Spleen (tissue), 11 donors: ENCODE data around the gene FBXO22. TPM values are rescaled to one million over a fixed set of nuclear protein-coding genes. Genes with fewer than 3 reads are reported as not detected.

Source experiments
- DNase-seq: peaks from one replicate; pipeline ENCODE4 v3.0.0-alpha.2; 2020
- H3K27ac ChIP-seq, 8 donors: fragments of 200-600 bp; sonication (generic) in 7 of 8; 1 replicate in 4 of 8; 2 replicates in 4 of 8; pipeline versions ENCODE4 v1.5.0 to v1.8.0; 2016 to 2021; ENCODE audit warnings: inconsistent platforms in 4 of 8, mild to moderate bottlenecking in 4 of 8, moderate library complexity in 1 of 8
- H3K27me3 ChIP-seq, 7 donors: fragments of 200-600 bp; sonication (generic) in 6 of 7; replicated peaks in 1 of 7; 1 replicate in 4 of 7; 2 replicates in 3 of 7; pipeline versions ENCODE4 v1.5.0 to v1.8.0; 2016 to 2021; ENCODE audit warnings: inconsistent platforms in 3 of 7, mild to moderate bottlenecking in 1 of 7
- H3K36me3 ChIP-seq, 6 donors: fragments of 200-600 bp; sonication (generic) in 5 of 6; 1 replicate in 4 of 6; 2 replicates in 2 of 6; pipeline versions ENCODE4 v1.5.0 to v1.8.0; 2016 to 2021; ENCODE audit warnings: inconsistent platforms in 2 of 6
- H3K4me1 ChIP-seq, 6 donors: fragments of 200-600 bp; sonication (generic) in 5 of 6; 1 replicate in 3 of 6; 2 replicates in 3 of 6; pipeline versions ENCODE4 v1.5.0 to v1.8.0; 2016 to 2021; ENCODE audit warnings: inconsistent platforms in 3 of 6
- H3K4me3 ChIP-seq, 8 donors: fragments of 200-600 bp; sonication (generic) in 7 of 8; 1 replicate in 4 of 8; 2 replicates in 4 of 8; pipeline versions ENCODE4 v1.5.0 to v1.8.0; 2016 to 2021; ENCODE audit warnings: inconsistent platforms in 4 of 8, mild to moderate bottlenecking in 4 of 8, moderate library complexity in 2 of 8
- H3K9me3 ChIP-seq, 8 donors: fragments of 200-600 bp; sonication (generic) in 7 of 8; 1 replicate in 4 of 8; 2 replicates in 4 of 8; pipeline versions ENCODE4 v1.5.0 to v1.8.0; 2016 to 2021; ENCODE audit warnings: inconsistent platforms in 4 of 8
- POLR2A ChIP-seq, 3 donors: fragments of 450-650 bp; IDR thresholded peaks; one replicate each; pipeline ENCODE4 v1.5.1; 2017; ENCODE audit warnings: antibody characterized with exemption in 3 of 3, mild to moderate bottlenecking in 1 of 3
- POLR2AphosphoS5 ChIP-seq, 3 donors: sonication (generic); formaldehyde crosslinking; IDR thresholded peaks; one replicate each; pipeline ENCODE4 v1.5.1; 2017; ENCODE audit warnings: antibody characterized with exemption in 3 of 3
- WGBS, 5 donors: extraction: QIAGEN DNeasy Blood & Tissue Kit in 3 of 5; methylation state at CpG; one replicate each; pipeline versions ENCODE4 v1.1.5 to v1.1.7; 2013 to 2018; 5-methylcytosine and 5-hydroxymethylcytosine counted together
- intact Hi-C: fragments of 100-400 bp; cut with DNase I; formaldehyde crosslinking; loops from one replicate; pipeline ENCODE4 v1.15.0; 2023; ENCODE audit warnings: low total_unique reads
- polyA plus RNA-seq, 3 donors: library from polyadenylated mRNA; stranded (reverse); fragments of 200-250 nt; gene quantifications; one replicate each; pipeline ENCODE4 v1.2.1, GENCODE V29; 2013
- total RNA-seq, 7 donors: library from RNA; depleted of rRNA in 3 of 7; stranded (reverse); fragments of >200 nt in 3 of 7; fragmentation: NEBNext Ultra II Directional in 4 of 7; extraction: Animal tissue kit (Norgen Biotek cat#: 25700) in 4 of 7; gene quantifications; one replicate each; pipeline versions ENCODE4 v1.1.0 to v1.2.1, GENCODE V29; 2016 to 2021
- TF ChIP-seq, protein P1 (sequence below), 11 experiments: fragments of 200-600 bp in 7 of 11; fragments of 450-650 bp in 4 of 11; sonication (generic) in 4 of 11; IDR thresholded peaks in 8 of 11; conservative IDR thresholded peaks in 3 of 11; 1 replicate in 7 of 11; 2 replicates in 4 of 11; pipeline versions ENCODE4 v1.4.0 to v1.8.0; 2016 to 2021; ENCODE audit warnings: antibody characterized with exemption in 11 of 11, inconsistent platforms in 4 of 11, mild to moderate bottlenecking in 1 of 11
- donor health status: healthy with polysubstance abuse.
- donor health status: DM: no; HTN: no; CAD: no; lungs with moderate emphysema.
- donor health status: DM: no; HTN: no; CAD: no.
- donor health status: Bipolar disorder and iron deficiency.
- donor health status: healthy.
- donor health status: DM: no; HTN: no; CAD: no.
- donor health status: DM: yes; HTN: yes; CAD: no.

Gene FBXO22
- total and polyA plus RNA-seq, 10 donors: 4.9 to 24.9 (median 20.7) TPM

DNA sequence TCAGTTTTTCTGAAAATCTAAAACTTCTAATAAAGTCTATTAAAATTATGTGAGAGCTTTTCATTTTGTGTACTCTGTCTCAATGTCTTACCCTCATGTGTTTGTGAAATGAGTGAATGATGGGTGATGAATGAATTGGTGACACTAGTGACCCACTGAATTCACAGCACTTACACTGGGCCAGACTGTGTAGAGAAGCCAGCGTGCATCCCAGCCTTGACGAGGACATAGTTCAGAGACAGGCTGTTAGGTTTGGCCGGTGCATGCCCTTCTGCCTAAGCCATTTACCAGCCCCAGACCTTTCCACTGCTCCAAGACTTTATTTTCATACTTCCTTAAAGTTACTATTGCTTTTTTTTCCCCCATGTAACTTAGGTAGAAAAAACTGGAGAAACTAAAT is 38.8 kb downstream of the FBXO22 start:
- Histone ChIP-seq H3K27ac (no peak overlapping the region), H3K4me3 (no peak overlapping the region), H3K4me1 (no peaks in the 10 kb centered on the region), H3K36me3 (peaks cover 0 to 11% (median 2%) of the 10 kb centered on the region in 6 donors), H3K27me3 (peaks cover 0 to 13% (median 0%) of the 10 kb centered on the region in 7 donors), H3K9me3 (no peaks in the 10 kb centered on the region)
- intact Hi-C loops: no loop called here
- 73 to 93% (median 80%) methylated on average over 3 of the region's 3 CpGs for WGBS, 5 donors
- TF ChIP-seq, protein P1, sequence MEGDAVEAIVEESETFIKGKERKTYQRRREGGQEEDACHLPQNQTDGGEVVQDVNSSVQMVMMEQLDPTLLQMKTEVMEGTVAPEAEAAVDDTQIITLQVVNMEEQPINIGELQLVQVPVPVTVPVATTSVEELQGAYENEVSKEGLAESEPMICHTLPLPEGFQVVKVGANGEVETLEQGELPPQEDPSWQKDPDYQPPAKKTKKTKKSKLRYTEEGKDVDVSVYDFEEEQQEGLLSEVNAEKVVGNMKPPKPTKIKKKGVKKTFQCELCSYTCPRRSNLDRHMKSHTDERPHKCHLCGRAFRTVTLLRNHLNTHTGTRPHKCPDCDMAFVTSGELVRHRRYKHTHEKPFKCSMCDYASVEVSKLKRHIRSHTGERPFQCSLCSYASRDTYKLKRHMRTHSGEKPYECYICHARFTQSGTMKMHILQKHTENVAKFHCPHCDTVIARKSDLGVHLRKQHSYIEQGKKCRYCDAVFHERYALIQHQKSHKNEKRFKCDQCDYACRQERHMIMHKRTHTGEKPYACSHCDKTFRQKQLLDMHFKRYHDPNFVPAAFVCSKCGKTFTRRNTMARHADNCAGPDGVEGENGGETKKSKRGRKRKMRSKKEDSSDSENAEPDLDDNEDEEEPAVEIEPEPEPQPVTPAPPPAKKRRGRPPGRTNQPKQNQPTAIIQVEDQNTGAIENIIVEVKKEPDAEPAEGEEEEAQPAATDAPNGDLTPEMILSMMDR (IDR thresholded peaks at IDR 0.05 in 8 of 11, conservative IDR thresholded peaks at IDR 0.05 in 3 of 11): no peak
- no peak for TF ChIP-seq POLR2A (IDR thresholded peaks at IDR 0.05)
- TF ChIP-seq POLR2AphosphoS5 (IDR thresholded peaks at IDR 0.05): no peak
- no peak for DNase-seq

DNA sequence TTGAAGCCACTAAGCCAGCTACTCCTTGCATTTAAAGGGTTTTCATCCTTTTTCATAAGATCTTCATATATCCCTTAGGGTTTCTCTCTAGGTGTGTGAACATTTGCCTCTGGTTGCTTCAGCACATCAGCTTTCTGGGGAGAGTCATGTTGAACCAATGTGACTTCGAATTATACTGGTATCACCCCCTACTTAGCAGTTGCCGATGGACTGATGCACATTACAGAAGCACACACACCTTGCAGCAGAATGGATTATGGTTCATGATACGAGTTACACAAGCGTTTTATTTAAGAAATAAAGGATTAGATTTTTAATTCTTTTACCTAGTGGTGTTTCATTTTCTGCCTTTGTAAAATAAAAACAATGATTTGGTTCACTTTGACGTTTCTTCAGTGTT is 39.6 kb downstream of the FBXO22 start:
- 80 to 88% (median 82%) methylated on average over 5 of the region's 5 CpGs for WGBS, 5 donors
- peaks cover 0 to 3% (median 0%) of the 10 kb centered on the region in 6 donors for H3K36me3 ChIP-seq
- TF ChIP-seq, protein P1 (IDR thresholded peaks at IDR 0.05 in 8 of 11, conservative IDR thresholded peaks at IDR 0.05 in 3 of 11): no peak
- TF ChIP-seq POLR2A (IDR thresholded peaks at IDR 0.05) (no peak), POLR2AphosphoS5 (IDR thresholded peaks at IDR 0.05) (no peak)
- no peak for DNase-seq
- H3K4me3 ChIP-seq: no peak overlapping the region
- H3K27ac ChIP-seq: no peak overlapping the region
- no peaks in the 10 kb centered on the region for H3K9me3 ChIP-seq
- peaks cover 0 to 13% (median 0%) of the 10 kb centered on the region in 7 donors for H3K27me3 ChIP-seq
- H3K4me1 ChIP-seq: no peaks in the 10 kb centered on the region
- intact Hi-C loops: no loop called here

DNA sequence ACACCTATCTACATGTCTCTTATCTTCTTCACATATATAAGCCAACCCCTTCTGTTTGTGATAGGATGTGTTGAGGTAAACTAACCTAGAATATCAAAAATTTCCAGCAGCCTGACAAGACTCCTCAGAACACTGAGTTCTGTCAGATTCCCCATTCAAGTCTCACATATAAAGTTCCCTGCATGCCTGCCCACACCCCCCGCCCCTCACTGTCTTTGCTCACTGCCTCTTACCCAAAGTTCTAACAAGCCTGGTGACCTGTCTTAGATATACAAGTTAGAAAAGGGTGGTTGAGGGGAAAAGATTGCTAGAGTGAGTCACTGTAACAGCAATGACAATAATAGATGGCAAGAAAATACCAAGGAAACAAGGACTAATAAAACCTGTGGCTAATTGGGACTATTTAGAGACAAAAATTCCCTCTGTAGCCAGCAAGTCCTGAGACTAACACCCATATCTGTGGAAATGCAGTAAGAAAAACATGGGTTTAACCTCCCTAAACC is 40.1 kb downstream of the FBXO22 start:
- Histone ChIP-seq H3K4me1 (no peaks in the 10 kb centered on the region), H3K27ac (no peak overlapping the region), H3K27me3 (peaks cover 0 to 15% (median 0%) of the 10 kb centered on the region in 7 donors), H3K4me3 (no peak overlapping the region), H3K36me3 (no peaks in the 10 kb centered on the region), H3K9me3 (no peaks in the 10 kb centered on the region)
- DNase-seq: no peak
- no peak for TF ChIP-seq POLR2AphosphoS5 (IDR thresholded peaks at IDR 0.05)
- TF ChIP-seq, protein P1 (IDR thresholded peaks at IDR 0.05 in 8 of 11, conservative IDR thresholded peaks at IDR 0.05 in 3 of 11): no peak
- no peak for TF ChIP-seq POLR2A (IDR thresholded peaks at IDR 0.05)
- 68 to 80% (median 72%) methylated on average over 1 of the region's 1 CpG for WGBS, 5 donors
- intact Hi-C loops: no loop called here

DNA sequence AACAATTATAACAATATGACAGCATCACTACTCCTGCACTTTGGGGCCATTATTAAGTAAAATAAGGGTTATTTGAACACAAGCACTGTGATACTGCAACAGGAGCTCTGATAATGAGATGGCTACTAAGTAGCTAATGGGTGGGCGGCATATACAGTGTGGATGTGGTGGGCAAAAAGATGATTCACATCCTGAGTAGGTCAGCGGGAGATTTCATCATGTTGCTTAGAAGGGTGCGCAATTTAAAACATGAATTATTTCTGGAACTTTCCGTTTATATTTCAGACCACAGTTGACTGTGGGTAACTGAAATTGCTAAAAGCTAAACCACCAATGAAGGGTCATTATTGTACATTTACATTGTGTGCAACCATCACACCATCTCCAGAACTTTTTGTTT is 42.3 kb downstream of the FBXO22 start:
- H3K9me3 ChIP-seq: no peaks in the 10 kb centered on the region
- no peak for DNase-seq
- H3K4me1 ChIP-seq: no peaks in the 10 kb centered on the region
- no peaks in the 10 kb centered on the region for H3K36me3 ChIP-seq
- WGBS, 5 donors: 33 to 67% (median 46%) methylated on average over 4 of the region's 4 CpGs
- H3K4me3 ChIP-seq: no peak overlapping the region
- H3K27ac ChIP-seq: no peak overlapping the region
- intact Hi-C loops: no loop called here
- peaks cover 0 to 20% (median 0%) of the 10 kb centered on the region in 7 donors for H3K27me3 ChIP-seq
- TF ChIP-seq POLR2AphosphoS5 (IDR thresholded peaks at IDR 0.05): no peak
- TF ChIP-seq POLR2A (IDR thresholded peaks at IDR 0.05): no peak
- TF ChIP-seq, protein P1 (IDR thresholded peaks at IDR 0.05 in 8 of 11, conservative IDR thresholded peaks at IDR 0.05 in 3 of 11): no peak
